ENCODE results near the gene ZFP36L1. TPM values are rescaled to one million over a fixed set of nuclear protein-coding genes. Genes with fewer than 3 reads are reported as not detected.
A peak's percentile ranks its signal among the peaks of the same experiment; 100 is the strongest.

Gene ZFP36L1
- total RNA-seq, 6 experiments from 2014 or later: 135 to 161 (median 144) TPM

DNA sequence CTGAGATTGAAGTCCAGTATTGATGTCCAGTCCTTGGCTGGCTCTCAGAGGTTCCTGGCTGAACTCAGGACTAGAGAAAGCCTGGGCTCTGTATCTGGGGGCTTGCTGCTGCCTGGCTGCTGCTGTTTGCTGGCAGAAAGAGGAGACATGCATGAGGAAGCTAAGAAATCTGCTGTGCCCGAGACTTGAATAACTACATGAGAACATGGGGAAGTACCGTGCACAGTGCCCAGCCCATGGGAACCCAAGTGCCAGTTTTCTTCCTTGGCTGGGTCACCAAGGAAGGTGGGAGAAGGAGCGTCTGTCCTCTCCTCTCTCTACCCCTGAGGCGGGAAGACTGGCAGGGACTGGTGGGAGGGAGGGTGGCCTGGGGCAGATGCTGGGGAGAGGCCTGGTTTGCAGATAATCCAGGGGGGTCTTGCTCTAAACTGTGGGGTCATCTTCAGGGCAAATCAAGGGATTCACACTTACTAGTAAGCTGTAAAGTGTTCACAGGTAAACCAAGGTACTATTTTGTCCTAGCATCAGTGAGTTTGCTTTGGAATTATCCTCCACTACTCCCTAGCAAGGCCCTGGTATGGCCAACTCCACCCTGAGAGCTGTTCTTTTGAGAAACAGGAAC is 13.8 kb upstream of the ZFP36L1 start:
- Mint-ChIP-seq H3K36me3 (ENCODE audit: low read depth) (peaks cover 28% of the 10 kb centered on the region), H3K4me3 (0 out of 2 replicates have a peak overlapping the region, but pooled peaks have one; percentile 20), H3K9me3 (peaks cover 23% of the 10 kb centered on the region), H3K27me3 (ENCODE audit: insufficient read depth) (no peaks in the 10 kb centered on the region; the same call in 1 of the 2 replicates), H3K4me1 (ENCODE audit: low read depth) (peaks cover 33% of the 10 kb centered on the region), H3K27ac (peak overlapping the region; percentile 77)
- TF ChIP-seq, protein P1, sequence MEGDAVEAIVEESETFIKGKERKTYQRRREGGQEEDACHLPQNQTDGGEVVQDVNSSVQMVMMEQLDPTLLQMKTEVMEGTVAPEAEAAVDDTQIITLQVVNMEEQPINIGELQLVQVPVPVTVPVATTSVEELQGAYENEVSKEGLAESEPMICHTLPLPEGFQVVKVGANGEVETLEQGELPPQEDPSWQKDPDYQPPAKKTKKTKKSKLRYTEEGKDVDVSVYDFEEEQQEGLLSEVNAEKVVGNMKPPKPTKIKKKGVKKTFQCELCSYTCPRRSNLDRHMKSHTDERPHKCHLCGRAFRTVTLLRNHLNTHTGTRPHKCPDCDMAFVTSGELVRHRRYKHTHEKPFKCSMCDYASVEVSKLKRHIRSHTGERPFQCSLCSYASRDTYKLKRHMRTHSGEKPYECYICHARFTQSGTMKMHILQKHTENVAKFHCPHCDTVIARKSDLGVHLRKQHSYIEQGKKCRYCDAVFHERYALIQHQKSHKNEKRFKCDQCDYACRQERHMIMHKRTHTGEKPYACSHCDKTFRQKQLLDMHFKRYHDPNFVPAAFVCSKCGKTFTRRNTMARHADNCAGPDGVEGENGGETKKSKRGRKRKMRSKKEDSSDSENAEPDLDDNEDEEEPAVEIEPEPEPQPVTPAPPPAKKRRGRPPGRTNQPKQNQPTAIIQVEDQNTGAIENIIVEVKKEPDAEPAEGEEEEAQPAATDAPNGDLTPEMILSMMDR (IDR thresholded peaks at IDR 0.05): no peak
- DNase-seq: no peak

DNA sequence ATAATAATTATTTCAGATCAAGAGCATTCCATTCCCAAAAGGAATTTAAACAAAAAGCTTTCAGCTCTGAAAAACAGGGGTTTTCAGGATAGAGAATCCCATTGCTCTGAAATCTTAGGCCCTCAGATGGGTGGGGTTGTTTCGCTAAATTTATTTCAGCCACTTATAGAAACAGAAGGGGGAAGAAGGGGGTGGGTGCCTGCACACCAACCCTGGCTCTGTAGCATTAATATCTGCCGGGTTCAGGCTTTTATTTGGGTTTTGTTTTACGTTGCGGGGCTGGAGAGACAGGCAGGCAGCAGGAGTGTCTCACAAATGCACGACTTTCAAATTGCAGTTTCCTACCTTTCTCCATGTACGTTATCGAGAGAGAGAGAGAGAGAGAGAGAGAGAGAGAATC is 12.5 kb upstream of the ZFP36L1 start:
- no peak overlapping the region for H3K4me3 Mint-ChIP-seq
- peaks cover 44% of the 10 kb centered on the region for H3K4me1 Mint-ChIP-seq (ENCODE audit: low read depth)
- TF ChIP-seq, protein P1 (IDR thresholded peaks at IDR 0.05): no peak
- DNase-seq: no peak
- H3K27ac Mint-ChIP-seq: no peak overlapping the region
- H3K36me3 Mint-ChIP-seq (ENCODE audit: low read depth): peaks cover 35% of the 10 kb centered on the region
- no peaks in the 10 kb centered on the region; the same call in 1 of the 2 replicates for H3K27me3 Mint-ChIP-seq (ENCODE audit: insufficient read depth)
- peaks cover 27% of the 10 kb centered on the region for H3K9me3 Mint-ChIP-seq

GRCh38 chr14:68801631-68802030 is 8.8 kb upstream of the ZFP36L1 start:
- no peaks in the 10 kb centered on the region; the same call in none of the 2 replicates for H3K27me3 Mint-ChIP-seq (ENCODE audit: insufficient read depth)
- peak overlapping the region; percentile 74 for H3K4me3 Mint-ChIP-seq
- H3K36me3 Mint-ChIP-seq (ENCODE audit: low read depth): peaks cover 39% of the 10 kb centered on the region
- H3K4me1 Mint-ChIP-seq (ENCODE audit: low read depth): peaks cover 52% of the 10 kb centered on the region
- H3K9me3 Mint-ChIP-seq: peaks cover 31% of the 10 kb centered on the region
- H3K27ac Mint-ChIP-seq: peak overlapping the region; percentile 67
- TF ChIP-seq, protein P1 (IDR thresholded peaks at IDR 0.05): no peak
- DNase-seq: no peak

GRCh38 chr14:68800953-68801352 is 8.1 kb upstream of the ZFP36L1 start:
- no peak for DNase-seq
- Mint-ChIP-seq H3K27ac (no peak overlapping the region), H3K36me3 (ENCODE audit: low read depth) (peaks cover 39% of the 10 kb centered on the region), H3K4me3 (no peak overlapping the region), H3K27me3 (ENCODE audit: insufficient read depth) (no peaks in the 10 kb centered on the region; the same call in none of the 2 replicates), H3K9me3 (peaks cover 31% of the 10 kb centered on the region), H3K4me1 (ENCODE audit: low read depth) (peaks cover 53% of the 10 kb centered on the region)
- TF ChIP-seq, protein P1 (IDR thresholded peaks at IDR 0.05): no peak

DNA sequence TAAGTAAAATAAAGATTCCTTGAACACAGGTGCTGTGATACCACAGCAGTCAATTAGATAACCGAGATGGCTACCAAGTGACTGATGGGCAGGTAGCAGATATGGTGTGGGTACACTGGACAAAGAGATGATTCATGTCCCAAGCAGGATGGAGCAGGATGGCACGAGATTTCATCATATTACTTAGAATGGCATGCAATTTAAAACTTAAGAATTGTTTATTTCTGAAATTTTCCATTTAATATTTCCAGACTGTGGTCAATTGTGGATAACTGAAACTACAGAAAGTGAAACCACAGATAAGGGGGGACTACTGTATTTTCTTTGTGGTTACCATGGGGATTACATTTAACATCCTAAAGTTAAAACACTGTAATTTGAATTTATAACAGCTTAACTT is 7.5 kb upstream of the ZFP36L1 start:
- Mint-ChIP-seq H3K27ac (peak overlapping the region; percentile 53; the same call in 1 of the 2 replicates), H3K4me1 (ENCODE audit: low read depth) (peaks cover 47% of the 10 kb centered on the region), H3K9me3 (peaks cover 31% of the 10 kb centered on the region), H3K27me3 (ENCODE audit: insufficient read depth) (no peaks in the 10 kb centered on the region; the same call in none of the 2 replicates), H3K36me3 (ENCODE audit: low read depth) (peaks cover 33% of the 10 kb centered on the region), H3K4me3 (no peak overlapping the region)
- DNase-seq: no peak
- TF ChIP-seq, protein P1 (IDR thresholded peaks at IDR 0.05): no peak

Data from HFFc6 (cell line).